ACHN (cell line): ENCODE results near the gene SH3TC1.

Experiments
- DNase-seq: peaks from one replicate; pipeline ENCODE4 v3.0.0-alpha.2; 2015
- in situ Hi-C: cut with HindIII; loops from 2 replicates; pipeline ENCODE4 v1.10.0; 2017; ENCODE audit warnings: low sequenced_read_pairs, low pct_ligation_motif_present, low pct_unique_long_range_greater_than_20kb

The SH3TC1 gene

GRCh38 chr4:8263397-8263796 is 64.3 kb downstream of the SH3TC1 start:
- no peak for DNase-seq
- in situ Hi-C loops: no loop called here

- in situ Hi-C loops: no loop called here
Observed at GRCh38 chr4:8264106-8264505, 65.0 kb downstream of the SH3TC1 start.

GRCh38 chr4:8265171-8265929 is 66.3 kb downstream of the SH3TC1 start:
- no peak for DNase-seq
- in situ Hi-C loops: no loop called here

More at GRCh38 chr4:8264106-8264505, 65.0 kb downstream of the SH3TC1 start:
- no peak for DNase-seq

GRCh38 chr4:8266088-8266487 is 67.0 kb downstream of the SH3TC1 start:
- in situ Hi-C loops: no loop called here
- no peak for DNase-seq

GRCh38 chr4:8266508-8266907 is 67.4 kb downstream of the SH3TC1 start:
- in situ Hi-C loops: no loop called here
- no peak for DNase-seq

GRCh38 chr4:8267077-8267476 is 68.0 kb downstream of the SH3TC1 start:
- in situ Hi-C loops: no loop called here
- peak; percentile 50 for DNase-seq

GRCh38 chr4:8268211-8268610 is 69.1 kb downstream of the SH3TC1 start:
- no peak for DNase-seq
- in situ Hi-C loops: no loop called here

- no peak for DNase-seq
- in situ Hi-C loops: no loop called here
Observed at GRCh38 chr4:8268901-8269534, 69.9 kb downstream of the SH3TC1 start.

- no peak for DNase-seq
- in situ Hi-C loops: no loop called here
Observed at GRCh38 chr4:8269535-8270417, 70.7 kb downstream of the SH3TC1 start, which contains the start of gene HTRA3. Gene HTRA3 (plus strand): TSS chr4:8269754. CDS start chr4:8269969, 215 bp downstream.

- in situ Hi-C loops: no loop called here
- DNase-seq: no peak
Observed at GRCh38 chr4:8270418-8270771, 71.3 kb downstream of the SH3TC1 start.

- no peak for DNase-seq
- in situ Hi-C loops: no loop called here
Observed at GRCh38 chr4:8270912-8271815, 72.1 kb downstream of the SH3TC1 start.

- in situ Hi-C loops: no loop called here
- no peak for DNase-seq
Observed at GRCh38 chr4:8271821-8272220, 72.7 kb downstream of the SH3TC1 start.

GRCh38 chr4:8272472-8273428 is 73.7 kb downstream of the SH3TC1 start:
- in situ Hi-C loops: no loop called here
- DNase-seq: no peak

- in situ Hi-C loops: no loop called here
- DNase-seq: no peak
Observed at GRCh38 chr4:8273450-8273849, 74.4 kb downstream of the SH3TC1 start.

GRCh38 chr4:8274066-8274652 is 75.1 kb downstream of the SH3TC1 start:
- no peak for DNase-seq
- in situ Hi-C loops: no loop called here

- no peak for DNase-seq
- in situ Hi-C loops: no loop called here
Observed at GRCh38 chr4:8274765-8275547, 75.9 kb downstream of the SH3TC1 start.
